NCI-H2107 treated with DMSO at 0.1 percent for 48 hours (cell line): ENCODE data around the gene LARP4B.

Experiments used
- DNase-seq: peaks from one replicate; lab custom pipeline; 2025; ENCODE audit not compliant: unreplicated experiment; lab: John Stamatoyannopoulos, UW

Gene LARP4B

DNA sequence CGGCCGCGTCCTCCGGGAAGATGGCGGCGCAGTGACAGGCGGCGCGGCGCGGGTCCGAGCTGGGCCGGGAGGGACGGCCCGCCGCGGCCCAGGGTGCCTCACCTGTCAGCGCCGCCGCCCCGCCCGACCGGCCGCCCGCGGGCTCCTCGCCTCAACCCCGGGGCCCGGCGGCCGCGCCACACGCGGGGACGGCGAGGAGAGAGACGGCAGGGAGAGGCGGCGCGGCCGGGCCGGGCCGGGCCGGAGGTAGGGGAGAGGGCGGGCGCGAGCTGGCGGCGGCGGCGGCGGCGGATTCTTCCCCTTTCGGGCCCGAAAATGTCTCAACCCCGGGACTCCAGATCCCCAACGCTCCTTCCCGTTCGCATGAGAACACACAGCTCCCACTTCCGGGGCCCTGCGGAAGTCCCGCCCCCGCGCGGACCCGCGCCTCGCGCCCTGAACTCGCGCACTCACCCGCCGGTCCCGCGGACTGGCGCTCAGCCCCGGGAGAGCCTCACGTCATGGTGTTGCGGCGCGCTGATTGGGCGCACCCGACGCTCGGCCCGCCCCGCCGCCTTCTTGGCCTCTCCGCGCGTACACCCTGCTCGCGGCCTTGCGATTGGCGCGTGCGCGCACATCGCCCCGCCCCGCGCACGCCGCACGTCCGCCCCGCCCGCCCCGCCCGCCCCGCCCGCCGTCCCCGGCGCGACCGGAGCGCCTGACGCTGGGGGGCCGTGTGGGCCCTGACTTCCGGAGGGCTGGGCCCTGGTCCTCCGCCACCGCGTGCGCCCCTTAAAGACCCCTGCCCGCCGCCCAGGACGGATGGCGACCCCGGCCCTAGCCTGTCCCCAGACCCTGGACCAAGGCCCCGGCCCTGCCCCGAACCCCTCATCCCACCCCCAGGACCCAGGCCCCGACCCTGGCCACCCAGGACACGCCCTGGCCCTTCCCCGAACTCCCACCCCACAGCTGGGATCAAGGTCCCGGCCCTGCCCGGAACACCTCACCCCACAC is at the start of gene LARP4B:
Gene LARP4B, minus strand, starts transcription at position 380 of the 993 bp plus-strand sequence. CDS start 45,984 bp downstream, outside the sequence.
- peak; percentile 73 for DNase-seq

- DNase-seq: no peak
Observed at GRCh38 chr10:980468-981093, 49.1 kb upstream of the LARP4B start.

GRCh38 chr10:978826-979421 is 47.4 kb upstream of the LARP4B start:
- no peak for DNase-seq

DNA sequence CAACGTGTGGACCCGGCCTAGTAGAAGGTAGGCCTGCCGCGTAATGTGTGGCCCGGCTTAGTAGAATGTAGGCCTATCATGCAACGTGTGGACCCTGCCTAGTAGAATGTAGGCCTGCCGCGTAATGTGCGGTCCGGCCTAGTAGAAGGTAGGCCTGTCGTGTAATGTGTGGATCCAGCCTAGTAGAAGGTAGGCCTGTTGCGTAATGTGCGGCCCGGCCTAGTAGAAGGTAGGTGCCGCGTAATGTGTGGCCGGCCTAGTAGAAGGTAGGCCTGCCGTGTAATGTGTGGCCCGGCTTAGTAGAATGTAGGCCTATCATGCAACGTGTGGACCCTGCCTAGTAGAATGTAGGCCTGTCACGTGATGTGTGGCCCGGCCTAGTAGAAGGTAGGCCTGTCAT is 44.8 kb upstream of the LARP4B start:
- DNase-seq: no peak

DNA sequence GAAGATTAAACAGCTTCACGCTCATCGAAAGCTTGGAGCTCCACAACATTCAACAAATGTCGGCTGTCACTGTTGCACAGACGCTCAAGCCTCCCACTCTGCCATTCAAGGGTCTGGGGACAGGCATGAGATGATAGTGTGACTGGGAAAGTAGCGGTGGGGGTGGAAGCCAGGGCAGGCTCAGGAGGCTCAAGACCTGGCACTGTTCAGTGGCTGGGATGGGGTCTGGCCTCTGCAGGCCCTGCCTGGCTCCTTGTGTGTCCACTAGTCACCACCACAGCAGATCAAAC is 43.2 kb upstream of the LARP4B start:
- no peak for DNase-seq

DNA sequence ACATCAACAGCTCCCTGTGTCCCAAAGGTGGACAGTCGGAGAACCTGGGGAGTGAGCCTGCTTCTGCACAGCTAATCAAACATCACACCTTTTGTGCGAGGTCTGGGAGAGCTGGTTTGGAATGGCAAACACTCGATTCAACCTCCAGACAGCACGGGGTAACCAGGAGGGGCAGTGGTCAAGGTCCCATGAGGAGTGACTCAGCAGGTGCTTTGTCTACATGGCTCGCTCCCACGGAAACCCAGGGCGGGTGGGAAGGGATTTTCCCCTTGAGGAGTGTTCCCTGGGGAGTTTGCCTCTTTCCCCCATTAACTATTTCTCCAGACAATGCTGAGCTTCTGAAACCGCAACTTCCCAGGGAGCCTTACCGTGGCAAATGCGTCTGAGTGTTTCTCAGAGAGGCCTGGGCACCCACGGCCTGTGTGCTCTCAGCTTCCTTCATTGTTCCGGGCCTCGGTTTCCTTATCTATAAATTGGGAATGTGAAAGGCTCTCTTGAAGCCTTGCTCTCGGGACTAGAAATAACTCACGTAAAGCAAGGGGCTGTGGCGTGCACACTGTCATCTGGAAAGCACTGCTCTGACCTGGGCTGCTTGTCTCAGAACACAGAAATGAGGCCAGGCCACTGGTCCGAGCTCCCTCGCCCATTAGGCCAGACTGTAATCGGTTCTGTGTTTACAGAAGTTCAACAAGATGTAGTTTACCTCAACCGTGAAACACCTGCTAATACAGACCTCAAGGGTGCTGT is 42.7 kb upstream of the LARP4B start:
- DNase-seq: peak; percentile 22

GRCh38 chr10:972763-973162 is 41.3 kb upstream of the LARP4B start:
- DNase-seq: no peak

- no peak for DNase-seq
Observed at GRCh38 chr10:971613-972012, 40.1 kb upstream of the LARP4B start.

DNA sequence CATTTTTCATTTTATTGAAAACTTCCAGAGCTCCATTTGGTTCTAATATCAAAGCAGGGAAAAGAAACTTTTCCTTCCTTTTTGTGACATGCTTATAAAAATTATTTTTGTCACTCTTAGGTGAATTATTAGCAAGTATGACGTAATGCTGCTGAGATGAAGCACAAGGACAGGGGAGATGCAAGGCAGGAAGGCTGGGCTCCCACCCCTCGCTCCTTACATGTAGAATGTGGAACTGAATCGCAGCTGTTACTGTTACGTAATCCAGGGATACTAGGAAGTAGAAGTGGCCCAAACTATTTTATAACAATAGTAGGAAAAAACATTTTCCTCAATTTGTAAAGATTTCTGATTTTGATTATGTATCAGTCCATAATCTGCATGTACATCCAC is 39.6 kb upstream of the LARP4B start:
- DNase-seq: no peak

DNA sequence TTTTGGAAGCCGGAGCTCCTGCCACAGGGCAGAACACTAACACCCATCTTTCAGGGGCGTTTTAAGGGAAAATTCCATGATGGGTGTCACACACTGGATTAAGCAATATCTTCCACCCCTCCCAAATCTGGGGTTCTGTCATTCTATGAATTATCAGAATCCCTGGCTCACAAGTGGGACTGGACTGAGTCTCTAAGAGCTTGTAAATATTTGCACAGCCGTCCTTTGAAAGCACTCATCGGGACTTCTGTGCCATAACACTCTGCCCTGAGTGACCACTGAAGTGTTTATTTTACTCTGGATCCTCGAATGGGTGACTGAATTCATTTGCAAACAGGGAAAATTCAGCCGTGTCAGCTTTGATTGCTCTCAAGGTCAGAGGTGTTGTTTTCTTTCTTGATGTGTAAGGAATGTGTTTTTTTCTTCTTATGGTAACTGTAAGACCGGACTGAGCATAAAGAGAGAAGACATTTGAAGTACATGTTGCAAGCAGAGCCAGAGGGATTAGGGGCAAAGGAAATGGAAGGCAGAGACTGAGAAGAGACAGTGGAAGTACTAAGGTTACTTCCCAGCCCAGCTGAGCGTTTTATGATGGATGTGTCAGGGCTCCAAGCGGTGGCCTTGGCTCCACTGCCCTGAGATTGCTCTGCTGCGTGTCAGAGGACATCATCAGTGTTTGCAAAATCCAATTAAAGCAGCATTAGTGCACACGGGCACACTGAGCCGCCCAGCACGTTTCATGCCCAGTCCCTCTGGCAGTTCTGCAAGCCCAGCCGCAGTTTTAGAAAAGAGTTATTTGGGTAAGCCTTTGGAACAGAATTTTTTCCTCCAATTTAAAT is 39.0 kb upstream of the LARP4B start:
- DNase-seq: peak; percentile 26

DNA sequence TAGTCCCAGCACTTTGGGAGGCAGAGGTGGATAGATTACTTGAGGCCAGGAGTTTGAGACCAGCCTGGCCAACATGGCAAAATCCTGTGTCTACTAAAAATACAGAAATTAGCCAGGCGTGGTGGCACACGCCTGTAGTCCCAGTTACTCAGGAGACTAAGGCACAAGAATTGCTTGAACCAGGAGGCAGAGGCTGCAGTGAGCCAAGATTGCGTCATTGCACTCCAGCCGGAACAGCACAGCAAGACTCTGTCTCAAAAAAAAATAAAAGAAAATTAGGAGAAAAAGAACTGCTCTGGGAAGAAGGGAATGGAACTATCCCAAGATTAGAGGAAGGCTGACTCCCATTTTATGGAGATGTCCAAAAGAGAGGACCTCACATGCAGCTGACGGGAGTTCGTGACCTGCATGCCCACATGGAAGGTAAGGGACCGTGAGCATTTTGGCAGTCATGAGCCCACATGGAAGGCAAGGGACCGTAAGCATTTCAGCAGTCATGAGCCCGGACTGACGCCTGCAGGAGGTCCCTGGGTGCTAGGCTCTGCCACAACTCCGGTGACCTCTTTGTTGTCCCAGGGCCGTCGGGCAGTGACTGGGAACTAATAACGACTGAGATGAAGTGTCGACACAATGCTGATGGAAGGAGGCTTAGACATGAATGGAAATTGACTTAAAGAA is 38.1 kb upstream of the LARP4B start:
- DNase-seq: no peak

- DNase-seq: no peak
Observed at GRCh38 chr10:968546-969199, 37.2 kb upstream of the LARP4B start.

DNA sequence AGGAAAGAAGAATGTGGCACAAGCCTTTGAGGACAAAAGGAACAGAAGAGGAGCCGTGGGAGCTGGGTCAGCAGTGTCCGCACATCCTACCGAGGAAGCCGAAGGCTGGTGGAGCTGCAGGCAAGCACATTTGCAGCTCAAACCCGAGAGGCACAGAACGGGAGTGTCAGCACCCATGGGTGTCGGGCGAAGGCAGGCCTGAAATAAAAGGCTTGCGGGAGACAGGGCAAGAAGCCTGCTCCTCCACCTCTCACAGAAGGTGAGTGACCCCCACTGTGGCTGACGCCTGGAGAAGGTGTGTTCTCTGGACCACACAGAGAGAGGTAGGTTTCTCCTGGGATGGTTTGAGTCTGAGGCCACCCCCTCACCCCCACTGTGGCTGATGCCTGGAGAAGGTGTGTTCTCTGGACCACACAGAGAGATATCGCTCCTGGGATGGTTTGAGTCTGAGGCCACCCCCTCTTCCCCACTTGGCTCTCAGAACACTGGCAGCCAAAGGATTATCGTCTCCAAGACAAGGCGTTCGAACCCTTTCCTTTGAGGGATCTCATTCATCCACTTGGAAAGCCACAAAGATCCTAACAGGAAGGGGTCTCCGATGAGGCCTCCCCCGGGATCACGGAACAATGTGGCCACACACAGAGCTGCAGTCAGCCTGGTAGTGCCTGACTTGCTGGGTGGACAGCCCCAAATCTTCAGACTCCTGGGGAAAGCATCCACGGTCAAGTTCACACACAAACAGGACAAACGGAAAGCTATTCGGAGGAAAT is 35.1 kb upstream of the LARP4B start:
- DNase-seq: no peak

DNA sequence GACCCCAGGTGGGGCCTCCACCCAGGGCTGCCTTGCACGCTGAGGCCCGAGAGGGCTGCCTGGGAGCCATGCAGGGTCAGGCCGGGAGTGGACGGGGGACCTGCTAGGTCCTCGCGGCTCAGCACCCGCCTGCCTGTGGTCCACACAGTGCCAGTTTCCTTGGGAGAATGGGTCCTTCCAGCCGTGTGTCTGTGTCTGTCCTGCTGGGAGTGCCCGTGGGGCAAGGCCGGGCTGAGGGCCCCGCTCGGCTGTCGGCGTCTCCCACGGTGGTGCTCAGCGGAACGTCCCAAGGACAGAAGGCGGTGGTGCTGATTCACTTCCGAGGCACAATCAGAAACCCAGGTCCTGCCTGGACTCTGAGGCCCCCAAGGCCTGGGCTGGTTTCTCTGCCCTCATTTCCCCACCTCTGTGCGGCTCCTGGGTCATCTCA is 33.5 kb upstream of the LARP4B start:
- DNase-seq: no peak

- DNase-seq: no peak
Observed at GRCh38 chr10:964321-964987, 32.9 kb upstream of the LARP4B start.

- no peak for DNase-seq
Observed at GRCh38 chr10:963655-964054, 32.1 kb upstream of the LARP4B start.

- DNase-seq: no peak
Observed at GRCh38 chr10:963186-963585, 31.7 kb upstream of the LARP4B start.

GRCh38 chr10:962342-962741 is 30.8 kb upstream of the LARP4B start:
- no peak for DNase-seq
